Measurements from ENCODE around the gene LRTM1.

Gene LRTM1

GRCh38 chr3:54889731-54890130 lies 38.1 kb downstream of the LRTM1 start:
- no peak for DNase-seq

DNA sequence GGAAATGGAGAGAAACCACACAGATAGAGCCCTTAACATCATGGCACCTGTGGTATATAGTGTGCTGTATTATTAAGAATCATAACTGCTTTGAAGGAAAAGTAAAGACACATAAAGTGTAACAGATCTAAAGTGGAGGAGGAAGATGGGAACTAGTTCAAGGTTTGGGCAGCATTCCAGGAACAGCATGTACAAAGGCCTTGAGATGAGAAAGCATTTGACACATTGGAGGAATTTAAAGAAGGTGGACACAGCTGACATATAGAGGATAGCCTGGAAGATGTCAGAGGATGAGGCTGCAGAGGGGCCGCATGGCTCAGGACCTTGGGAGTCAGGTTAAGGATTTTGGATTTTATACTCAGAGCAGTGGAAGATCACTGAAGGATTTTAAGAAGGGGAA lies 39.0 kb downstream of the LRTM1 start:
- no peak for DNase-seq

GRCh38 chr3:54888162-54888561 lies 39.7 kb downstream of the LRTM1 start:
- no peak for DNase-seq

- no peak for DNase-seq
Measured at GRCh38 chr3:54882129-54882833, 45.6 kb downstream of the LRTM1 start.

- no peak for DNase-seq
Measured at GRCh38 chr3:54878145-54878544, 49.7 kb downstream of the LRTM1 start.

GRCh38 chr3:54877730-54878129 lies 50.1 kb downstream of the LRTM1 start:
- no peak for DNase-seq

- DNase-seq, result no peak
Measured at GRCh38 chr3:54876694-54877093, 51.2 kb downstream of the LRTM1 start.

GRCh38 chr3:54875596-54876268 lies 52.1 kb downstream of the LRTM1 start:
- DNase-seq, result peak; percentile 27

GRCh38 chr3:54874816-54875556 lies 52.9 kb downstream of the LRTM1 start:
- no peak for DNase-seq

- DNase-seq, result no peak
Measured at GRCh38 chr3:54873059-54874010, 54.5 kb downstream of the LRTM1 start.

DNA sequence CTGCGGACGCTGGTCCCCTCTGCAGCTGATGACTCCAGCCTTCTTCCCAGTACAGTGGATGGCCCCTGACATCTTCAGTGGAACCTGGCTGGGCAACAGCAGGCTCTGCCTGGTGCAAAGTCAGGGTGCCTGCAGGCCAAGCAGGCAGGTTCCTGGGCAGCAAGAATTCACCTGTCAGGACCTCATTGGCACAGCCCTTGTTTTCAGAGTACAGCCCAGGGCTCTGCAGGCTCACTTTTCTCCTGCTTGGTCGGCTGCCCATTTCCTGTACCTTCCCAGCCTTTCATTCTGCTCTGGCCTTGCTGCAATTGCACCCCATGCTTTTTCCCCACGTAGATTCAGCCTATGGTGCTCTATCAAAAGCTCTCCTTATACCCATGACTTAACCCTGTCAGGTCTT lies 56.0 kb downstream of the LRTM1 start:
- peak; percentile 1 for DNase-seq

DNA sequence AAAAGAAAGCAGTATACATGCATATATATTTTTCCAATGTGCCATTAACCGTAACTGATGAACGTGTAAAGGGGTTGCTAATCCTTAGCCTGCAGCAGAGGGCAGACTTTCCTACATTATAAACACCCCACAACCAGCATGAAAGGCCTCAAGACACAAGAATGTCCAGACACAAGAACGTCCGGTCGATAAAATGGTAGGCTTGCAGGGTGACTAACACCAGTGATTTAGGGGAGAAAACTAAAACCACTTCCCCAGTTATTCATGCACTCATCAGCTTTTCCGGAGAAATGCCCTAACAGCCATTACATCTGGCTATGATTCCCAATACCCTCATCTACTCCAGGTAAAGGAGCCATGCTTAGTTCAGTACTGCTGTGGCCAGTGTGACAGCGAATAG lies 57.4 kb downstream of the LRTM1 start:
- DNase-seq, result peak; percentile 61

Measured in NCI-H69 (cell line).